ENCODE results near the gene AHI1.

AHI1 gene

GRCh38 chr6:135504734-135505133 lies 7.2 kb upstream of the AHI1 start:
- no peaks in the 10 kb centered on the region for H3K36me3 ChIP-seq (ENCODE audit: control insufficient read depth in 2 of 2, insufficient read depth in 1 of 2, low read length in 2 of 2)
- no peak overlapping the region for H3K4me3 ChIP-seq (ENCODE audit: low read depth, low read length)
- H3K9me3 ChIP-seq (ENCODE audit: control insufficient read depth, insufficient read depth, low read depth, low read length), result no peaks in the 10 kb centered on the region
- no peak overlapping the region for H3K27ac ChIP-seq (ENCODE audit: extremely low read depth, low read depth, low read length)
- POLR2A ChIA-PET, result no interaction called here
- CTCF ChIA-PET, result interaction anchor here (0.7 to 4.6 kb wide), 4 partner anchors 12 to 1860 kb away, joined by 3 to 42 read pairs (median 12); no protein-coding TSS in a partner anchor
- no peak for TF ChIP-seq ZNF112 (tag by site-specific recombination; IDR thresholded peaks at IDR 0.05)
- TF ChIP-seq ZNF623 (tag by site-specific recombination; IDR thresholded peaks at IDR 0.05), result no peak
- TF ChIP-seq REST (tag by site-specific recombination; IDR thresholded peaks at IDR 0.05), result no peak
- TF ChIP-seq ZNF600 (tag by site-specific recombination; IDR thresholded peaks at IDR 0.05), result no peak
- no peak for TF ChIP-seq ZNF169 (tag by site-specific recombination; IDR thresholded peaks at IDR 0.05)
- no peak for TF ChIP-seq ZNF19 (tag by site-specific recombination; IDR thresholded peaks at IDR 0.05; ENCODE audit: low read depth)
- no peak for TF ChIP-seq REPIN1 (tag by site-specific recombination; IDR thresholded peaks at IDR 0.05; ENCODE audit: low read depth)
- no peak for TF ChIP-seq ZNF510 (tag by site-specific recombination; IDR thresholded peaks at IDR 0.05; ENCODE audit: insufficient replicate concordance)
- no peak for TF ChIP-seq ZBTB11 (tag by site-specific recombination; conservative IDR thresholded peaks at IDR 0.05; ENCODE audit: low read depth)
- TF ChIP-seq ZNF140 (tag by site-specific recombination; IDR thresholded peaks at IDR 0.05), result no peak
- TF ChIP-seq ZNF518A (tag by site-specific recombination; conservative IDR thresholded peaks at IDR 0.05; ENCODE audit: low read depth), result no peak
- no peak for TF ChIP-seq ZNF335 (tag by site-specific recombination; conservative IDR thresholded peaks at IDR 0.05)
- no peak for TF ChIP-seq ZNF670 (tag by site-specific recombination; IDR thresholded peaks at IDR 0.05; ENCODE audit: low read depth)
- peaks cover 3% of the 10 kb centered on the region; the same call in 1 of the 2 replicates for H3K4me1 ChIP-seq (ENCODE audit: control insufficient read depth, insufficient read depth, low read length)

Measured in HEK293 (cell line).